ENCODE measurements around the gene FAAP100. TPM values are rescaled to one million over a fixed set of nuclear protein-coding genes. Genes with fewer than 3 reads are reported as not detected.

The FAAP100 gene
- total RNA-seq, 1 experiment from 2014 or later: 34.0 TPM

DNA sequence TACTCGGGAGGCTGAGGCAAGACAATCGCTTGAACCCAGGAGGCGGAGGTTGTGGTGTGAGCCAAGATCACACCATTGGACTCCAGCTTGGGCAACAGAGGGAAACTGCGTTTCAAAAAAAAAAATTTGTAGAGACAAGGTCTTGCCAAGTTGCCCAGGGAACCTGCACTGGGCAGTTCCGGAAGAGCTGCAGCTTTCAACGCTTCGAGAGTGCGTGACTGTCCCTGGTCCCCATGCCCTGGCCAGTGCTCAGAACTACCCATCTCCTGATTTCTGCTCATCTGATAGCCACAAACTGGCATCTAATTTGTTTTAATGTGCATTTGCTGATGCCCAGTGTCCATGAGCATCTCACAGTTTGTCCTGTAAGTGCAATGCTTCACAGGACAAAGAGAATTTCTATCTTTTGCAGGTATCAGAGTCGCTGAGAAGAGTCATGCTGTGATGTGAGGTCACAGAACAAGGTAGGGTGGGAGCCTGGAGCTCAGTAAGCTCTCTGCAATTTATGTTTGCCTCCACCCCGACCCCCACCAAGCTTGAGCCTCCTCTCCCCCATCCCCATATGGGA, 43.4 kb downstream of the FAAP100 start:
- peaks cover 41% of the 10 kb centered on the region for H4K20me1 ChIP-seq (ENCODE audit: insufficient read depth)
- peak overlapping the region; percentile 48; the same call in 1 of the 2 replicates for H3K27ac ChIP-seq
- peak in 1 of 2 experiments; percentile 50 for DNase-seq
- H3K4me3 ChIP-seq: peak overlapping the region; percentile 81; the same call in 1 of the 2 replicates
- CTCF ChIA-PET: no interaction called here
- POLR2A ChIA-PET (ENCODE audit: unreplicated experiment): interaction anchor here (0.6 to 1.1 kb wide), 8 partner anchors 17 to 514 kb away, joined by 3 to 22 read pairs (median 4); no protein-coding TSS in a partner anchor
- intact Hi-C loops (cut with micrococcal nuclease; ENCODE audit: unreplicated experiment): no loop called here
- H2AFZ ChIP-seq: no peak overlapping the region
- BruUV-seq (replicated peaks): no TSS peak
- H3K27me3 ChIP-seq (ENCODE audit: insufficient read depth, low read depth): no peaks in the 10 kb centered on the region
- peaks cover 46% of the 10 kb centered on the region for H3F3A ChIP-seq (ENCODE audit: insufficient read depth, low read depth)
- no peaks in the 10 kb centered on the region for H3K9me2 ChIP-seq (ENCODE audit: insufficient read depth)
- H3K9me3 ChIP-seq (ENCODE audit: insufficient read depth, low read depth): no peaks in the 10 kb centered on the region
- H3K36me3 ChIP-seq (ENCODE audit: low read depth): peaks cover 32% of the 10 kb centered on the region
- TF ChIP-seq CTCF (conservative IDR thresholded peaks at IDR 0.05) (no peak), EZH2 (IDR thresholded peaks at IDR 0.05; ENCODE audit: low read depth) (no peak)
- H3K4me2 ChIP-seq: peak overlapping the region; percentile 99
- peaks cover 46% of the 10 kb centered on the region for H3K79me2 ChIP-seq (ENCODE audit: low read depth)
- H3K4me1 ChIP-seq (replicated peaks; ENCODE audit: insufficient read depth): peaks cover 6% of the 10 kb centered on the region; the same call in 1 of the 2 replicates

DNA sequence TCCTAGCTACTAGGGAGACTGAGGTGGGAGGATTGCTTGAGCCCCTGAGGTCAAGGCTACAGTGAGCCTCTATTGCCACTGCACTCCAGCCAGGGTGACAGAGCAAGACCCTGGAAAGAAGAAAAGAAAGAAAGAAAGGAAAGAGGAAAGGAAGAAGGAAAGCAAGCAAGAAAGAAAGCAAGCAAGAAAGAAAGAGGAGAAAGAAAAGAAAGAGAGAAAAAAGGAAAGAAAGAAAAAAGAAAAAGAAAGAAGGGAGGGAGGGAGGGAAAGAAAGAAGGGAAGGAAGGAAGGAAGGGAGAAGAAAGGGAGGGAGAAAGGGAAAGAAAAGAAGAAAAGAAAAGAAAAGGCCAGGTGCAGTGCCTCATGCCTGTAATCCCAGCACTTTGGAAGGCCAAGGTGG, 48.5 kb downstream of the FAAP100 start:
- Histone ChIP-seq H3K36me3 (ENCODE audit: low read depth) (no peaks in the 10 kb centered on the region), H3K9me2 (ENCODE audit: insufficient read depth) (no peaks in the 10 kb centered on the region), H3K27me3 (ENCODE audit: insufficient read depth, low read depth) (no peaks in the 10 kb centered on the region), H3K27ac (no peak overlapping the region), H4K20me1 (ENCODE audit: insufficient read depth) (peaks cover 4% of the 10 kb centered on the region; the same call in 1 of the 2 replicates), H3K4me1 (replicated peaks; ENCODE audit: insufficient read depth) (no peaks in the 10 kb centered on the region), H2AFZ (no peak overlapping the region), H3K4me2 (no peak overlapping the region), H3K9me3 (ENCODE audit: insufficient read depth, low read depth) (no peaks in the 10 kb centered on the region), H3F3A (ENCODE audit: insufficient read depth, low read depth) (peaks cover 16% of the 10 kb centered on the region; the same call in 1 of the 2 replicates), H3K79me2 (ENCODE audit: low read depth) (0 out of 2 replicates have a peak, but pooled peaks cover 1% of the 10 kb centered on the region), H3K4me3 (no peak overlapping the region)
- DNase-seq: no peak
- TF ChIP-seq EZH2 (IDR thresholded peaks at IDR 0.05; ENCODE audit: low read depth) (no peak), CTCF (conservative IDR thresholded peaks at IDR 0.05) (no peak)
- BruUV-seq (replicated peaks): no TSS peak
- intact Hi-C loops (cut with micrococcal nuclease; ENCODE audit: unreplicated experiment): no loop called here
- CTCF ChIA-PET: no interaction called here
- POLR2A ChIA-PET (ENCODE audit: unreplicated experiment): no interaction called here

DNA sequence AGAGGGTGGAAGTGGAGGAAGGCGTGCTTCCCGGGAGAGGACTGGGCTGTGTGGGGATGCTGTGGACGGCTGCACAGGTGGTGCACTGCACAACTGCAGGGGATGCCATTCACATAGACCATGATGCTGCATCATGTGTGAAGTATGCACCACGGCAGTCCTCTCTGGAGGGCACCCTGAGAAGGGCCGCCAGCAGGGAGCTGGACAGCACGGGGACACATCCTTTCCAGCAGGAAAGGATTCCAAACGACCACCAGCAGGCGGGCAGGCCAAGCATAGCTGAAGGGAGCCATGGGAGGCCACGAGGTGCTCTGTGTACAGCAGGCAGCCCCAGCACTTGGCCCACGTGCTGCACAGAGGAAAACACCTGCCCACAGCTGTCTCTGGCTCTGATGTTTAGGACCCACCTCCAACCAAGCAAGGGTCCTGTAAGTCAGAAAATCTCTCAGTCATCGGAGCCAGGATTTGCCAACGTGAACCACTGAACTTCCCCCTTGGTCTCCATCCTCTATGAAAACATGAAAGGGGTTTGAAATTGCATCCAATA, 49.6 kb downstream of the FAAP100 start:
- H3K9me3 ChIP-seq (ENCODE audit: insufficient read depth, low read depth): no peaks in the 10 kb centered on the region
- H2AFZ ChIP-seq: no peak overlapping the region
- H3K79me2 ChIP-seq (ENCODE audit: low read depth): no peaks in the 10 kb centered on the region
- no peak overlapping the region for H3K4me3 ChIP-seq
- ChIA-PET CTCF (interaction anchor here (0.6 kb wide), 1 partner anchor 272 kb away, joined by 7 read pairs; no protein-coding TSS in a partner anchor), POLR2A (ENCODE audit: unreplicated experiment) (interaction anchor here (0.6 kb wide), 1 partner anchor 16 kb away, joined by 4 read pairs; no protein-coding TSS in a partner anchor)
- H3K4me2 ChIP-seq: no peak overlapping the region
- BruUV-seq (replicated peaks): no TSS peak
- TF ChIP-seq EZH2 (IDR thresholded peaks at IDR 0.05; ENCODE audit: low read depth) (no peak), CTCF (conservative IDR thresholded peaks at IDR 0.05) (no peak)
- no peaks in the 10 kb centered on the region for H3K4me1 ChIP-seq (replicated peaks; ENCODE audit: insufficient read depth)
- H3K36me3 ChIP-seq (ENCODE audit: low read depth): no peaks in the 10 kb centered on the region
- H3K27ac ChIP-seq: no peak overlapping the region
- intact Hi-C loops (cut with micrococcal nuclease; ENCODE audit: unreplicated experiment): no loop called here
- H3K9me2 ChIP-seq (ENCODE audit: insufficient read depth): no peaks in the 10 kb centered on the region
- H3K27me3 ChIP-seq (ENCODE audit: insufficient read depth, low read depth): no peaks in the 10 kb centered on the region
- no peaks in the 10 kb centered on the region; the same call in 1 of the 2 replicates for H4K20me1 ChIP-seq (ENCODE audit: insufficient read depth)
- peaks cover 6% of the 10 kb centered on the region; the same call in 1 of the 2 replicates for H3F3A ChIP-seq (ENCODE audit: insufficient read depth, low read depth)
- DNase-seq: no peak
